NCI-H2107 treated with DMSO at 0.1 percent for 48 hours (cell line): Measurements from ENCODE around the gene CR1L.
"Not testable (repeated sequence)": the region's sequence is repeated elsewhere in the genome, so short reads cannot be mapped to it uniquely, and the experiment has no call there.

Source experiments
- DNase-seq: peaks from one replicate; lab custom pipeline; 2025; ENCODE audit not compliant: unreplicated experiment; lab: John Stamatoyannopoulos, UW

Gene CR1L

DNA sequence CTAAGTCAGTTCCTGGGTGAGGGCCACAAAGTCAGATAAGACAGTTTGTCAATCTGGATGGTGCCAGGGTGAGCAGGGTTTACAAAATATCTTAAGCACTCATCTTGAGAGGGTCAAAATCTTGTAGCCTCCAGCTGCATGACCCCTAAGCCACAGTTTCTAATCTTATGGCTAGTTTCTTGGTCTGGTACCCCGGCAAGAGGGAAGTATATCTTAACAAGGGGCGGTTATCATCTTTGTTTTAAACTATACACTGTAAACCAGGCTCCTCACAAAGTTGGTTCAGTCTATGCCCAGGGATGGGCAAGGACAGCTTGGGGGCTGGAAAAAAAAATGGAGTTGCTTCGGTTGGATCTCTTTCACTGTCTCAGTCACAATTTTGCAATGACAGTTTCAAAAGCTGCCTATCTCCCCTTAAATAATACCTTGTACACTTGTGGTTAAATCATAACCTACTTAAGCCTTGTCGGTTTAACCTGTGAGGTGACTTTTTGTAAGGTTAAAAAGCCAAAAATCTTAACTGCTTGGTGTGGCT is 99.1 kb downstream of the CR1L start:
- no peak for DNase-seq

DNA sequence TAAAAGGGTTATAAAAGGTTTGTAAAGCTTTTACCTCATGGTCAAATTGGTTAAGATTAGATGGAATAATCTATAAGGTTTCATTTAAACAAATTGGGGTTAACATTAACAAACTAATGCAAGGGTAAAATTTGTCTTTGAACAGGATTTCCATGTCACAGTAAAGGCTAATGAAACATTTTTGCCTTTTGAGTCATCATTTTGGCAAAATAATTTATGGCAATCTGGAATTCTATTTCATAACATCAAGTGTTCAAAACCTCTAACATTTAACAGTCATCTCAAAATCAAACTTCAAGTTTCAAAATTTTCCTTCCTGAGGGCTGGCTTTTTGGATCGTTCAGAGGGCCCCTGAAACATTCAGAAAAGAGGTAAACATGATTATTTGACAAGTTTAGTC is 100.4 kb downstream of the CR1L start:
- DNase-seq, result no peak

DNA sequence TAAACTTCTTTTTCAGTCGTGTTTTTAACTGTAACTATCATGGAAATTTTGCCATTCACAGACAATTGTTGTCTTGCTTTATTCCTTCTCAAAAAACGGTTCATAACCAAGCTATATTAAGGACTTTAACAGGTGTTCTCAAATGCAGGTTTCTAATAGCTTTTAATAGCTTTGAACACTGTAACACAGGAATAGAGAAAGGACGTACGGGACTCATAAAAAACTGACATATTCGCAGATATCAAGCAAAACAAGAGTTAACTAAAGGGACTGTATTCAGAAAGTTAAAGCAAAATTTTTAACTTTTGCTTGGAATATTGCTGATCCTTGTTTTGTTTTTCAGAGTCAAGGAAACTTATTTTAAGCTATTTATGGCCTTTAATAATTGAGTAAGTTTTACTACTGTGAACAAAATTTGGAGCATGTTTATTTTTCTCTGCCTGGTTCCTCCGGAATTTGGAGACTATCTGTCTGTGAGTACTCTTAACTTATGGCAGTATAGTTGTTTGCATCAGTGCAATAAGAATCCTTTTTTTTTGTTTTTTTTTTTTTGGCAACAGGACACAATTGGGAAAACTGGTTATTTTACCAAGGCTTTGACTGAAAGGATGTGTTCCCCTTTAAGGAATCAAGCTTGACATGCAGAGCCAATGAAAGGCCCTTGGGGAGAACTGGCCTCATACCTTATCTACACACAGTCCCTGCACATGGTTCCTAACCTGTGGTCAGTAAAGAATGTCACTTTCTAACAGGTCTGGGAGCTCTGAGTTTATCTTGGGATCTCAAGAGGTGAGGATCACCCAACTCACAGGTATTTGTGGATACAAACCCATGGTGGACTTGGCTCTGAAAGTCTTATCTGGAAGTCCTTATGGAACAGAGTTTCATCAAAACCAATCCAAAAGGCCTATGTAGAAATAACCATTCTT is 101.2 kb downstream of the CR1L start:
- DNase-seq, result no peak

DNA sequence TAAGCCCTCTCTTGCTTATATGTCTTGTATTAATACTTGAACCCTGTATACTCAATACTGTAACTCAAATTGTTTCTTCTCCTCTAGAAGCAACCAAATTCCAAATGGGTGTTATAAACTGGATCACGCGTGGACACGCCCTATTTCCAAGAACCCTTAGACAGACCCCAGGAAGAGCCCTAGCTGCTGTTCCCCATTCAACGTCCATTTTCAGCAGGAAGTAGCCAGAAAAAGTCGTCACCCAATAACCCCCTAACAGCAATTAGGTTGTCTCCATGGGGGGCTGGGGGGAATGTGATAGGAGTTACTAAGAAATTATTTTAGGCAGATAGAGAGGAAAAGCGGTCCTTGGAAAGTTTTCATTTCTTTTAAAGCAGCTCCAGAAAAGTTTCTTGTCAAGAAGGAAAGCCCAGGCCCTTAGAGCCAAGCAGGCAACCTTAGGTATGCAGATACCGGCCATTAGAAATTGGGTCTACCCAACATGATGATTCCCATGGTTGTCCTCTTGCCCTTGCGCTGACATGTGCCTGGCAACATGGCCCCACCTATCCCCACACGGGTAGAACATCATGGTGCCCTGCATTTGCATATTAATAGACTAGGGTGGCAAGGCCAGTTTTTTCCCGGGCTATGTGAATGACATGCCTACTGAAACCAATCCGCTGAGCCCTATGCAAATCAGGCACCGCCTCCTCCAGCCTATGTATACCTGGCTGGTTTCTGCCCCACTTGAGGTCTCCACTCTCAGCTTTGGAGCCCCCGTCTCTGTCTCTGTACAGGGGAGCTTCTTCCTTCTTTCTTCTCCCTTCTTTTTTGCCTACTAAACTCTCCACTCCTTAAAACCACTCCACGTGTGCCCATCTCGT is 102.9 kb downstream of the CR1L start:
- no peak for DNase-seq

DNA sequence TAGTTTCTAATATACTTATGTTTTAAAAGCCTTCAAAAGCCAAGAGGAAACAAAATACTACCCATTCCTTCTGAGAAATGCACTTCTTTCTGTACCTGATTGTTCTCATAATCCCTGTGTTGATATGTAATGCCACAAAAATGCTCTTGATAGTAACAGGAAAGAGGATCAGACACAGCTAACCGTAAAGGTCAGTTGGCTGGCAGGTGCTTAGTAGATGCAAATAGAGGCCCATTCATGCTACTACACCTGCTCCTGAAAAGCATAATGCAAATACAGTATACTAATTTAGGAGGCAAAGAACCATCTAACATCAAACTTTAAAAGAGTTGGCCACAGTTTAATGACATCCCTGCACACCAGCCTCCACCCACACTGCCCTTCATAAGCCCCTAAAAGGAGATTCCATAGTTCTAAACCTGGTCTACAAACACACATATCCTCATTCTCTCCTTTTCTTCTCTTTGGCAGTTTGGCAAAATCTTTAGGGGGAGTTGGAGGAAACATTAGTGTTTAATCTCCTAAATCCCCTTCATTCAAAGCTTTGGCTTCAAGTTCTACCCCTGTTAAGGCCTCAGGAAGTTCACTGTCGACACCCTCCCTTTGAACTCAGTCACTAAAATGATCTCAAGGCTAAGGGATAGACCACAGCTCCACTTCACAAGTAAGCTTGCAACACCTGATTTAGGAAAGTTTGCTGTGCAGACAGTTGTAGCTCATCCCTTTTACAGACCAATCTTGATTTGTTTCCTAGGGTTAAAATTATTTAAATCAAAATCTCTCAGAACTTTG is 104.0 kb downstream of the CR1L start:
- peak; percentile 98 for DNase-seq

DNA sequence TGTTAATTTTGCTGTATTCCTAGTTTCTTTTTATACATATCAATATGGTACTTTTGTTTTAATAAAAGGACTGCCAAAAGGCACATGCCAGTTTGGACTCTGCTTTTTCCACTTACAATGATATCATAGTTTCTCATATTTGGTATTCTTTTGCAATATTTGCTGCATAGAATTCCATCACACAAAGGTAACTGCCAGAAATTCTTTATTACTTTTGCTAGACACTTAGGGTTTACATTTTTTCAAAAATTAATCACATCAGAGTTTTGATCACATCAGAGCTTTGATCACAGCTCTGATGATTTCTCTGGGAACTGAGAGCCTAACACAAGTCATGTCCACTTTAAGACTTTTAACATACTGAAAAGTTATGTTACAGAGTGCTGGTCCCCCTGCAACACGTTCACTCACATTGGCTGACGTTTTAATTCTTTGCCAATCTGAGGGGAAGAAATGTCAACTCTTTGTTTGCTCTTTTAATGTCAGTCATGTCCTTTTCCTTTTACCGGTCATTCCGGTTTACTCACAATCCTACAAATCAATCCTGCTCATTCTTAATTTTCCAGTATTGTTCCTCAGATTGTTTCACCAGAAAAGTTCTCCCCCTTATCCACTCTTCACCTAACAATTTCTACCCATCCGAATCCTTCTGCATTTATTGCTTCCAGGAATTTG is 105.8 kb downstream of the CR1L start:
- no peak for DNase-seq

DNA sequence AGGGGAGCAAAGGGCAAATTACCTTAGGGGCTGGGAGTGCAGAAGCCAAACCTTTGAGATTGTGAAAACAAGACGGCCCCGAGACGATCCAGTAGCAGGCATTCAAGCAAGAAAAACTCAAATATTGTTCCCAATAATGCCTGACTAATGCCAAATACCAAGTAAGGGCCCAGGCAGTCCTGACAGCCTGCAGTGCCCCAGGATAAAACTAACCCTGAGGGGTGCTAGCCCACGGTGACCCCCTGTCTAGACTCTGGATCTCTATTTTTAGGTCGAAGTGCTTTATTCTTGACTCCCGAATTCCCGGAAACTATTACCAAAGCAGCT is 106.5 kb downstream of the CR1L start:
- DNase-seq, result not testable (repeated sequence)

DNA sequence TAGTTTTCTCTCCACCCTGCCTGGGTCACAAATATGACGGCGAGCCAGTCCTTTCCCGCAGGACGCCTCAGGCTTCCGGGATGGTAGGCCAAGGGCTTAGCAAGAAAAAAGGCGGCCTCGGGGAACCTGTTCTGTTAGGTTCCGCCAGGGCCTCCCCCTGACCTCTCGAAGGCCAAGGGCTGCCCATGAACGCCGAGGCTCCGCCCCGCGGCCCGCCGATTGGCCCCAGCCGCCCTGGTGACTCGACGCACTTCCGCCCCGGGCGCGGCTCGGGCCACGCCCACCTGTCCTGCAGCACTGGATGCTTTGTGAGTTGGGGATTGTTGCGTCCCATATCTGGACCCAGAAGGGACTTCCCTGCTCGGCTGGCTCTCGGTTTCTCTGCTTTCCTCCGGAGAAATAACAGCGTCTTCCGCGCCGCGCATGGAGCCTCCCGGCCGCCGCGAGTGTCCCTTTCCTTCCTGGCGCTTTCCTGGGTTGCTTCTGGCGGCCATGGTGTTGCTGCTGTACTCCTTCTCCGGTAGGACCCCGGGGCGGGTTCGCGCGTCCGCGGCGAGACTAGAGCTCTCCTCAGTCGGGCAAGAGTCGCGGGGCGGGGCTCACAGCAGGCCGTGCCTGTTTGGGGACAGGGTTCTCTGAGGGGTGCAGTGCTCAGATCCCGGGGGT is 107.0 kb downstream of the CR1L start, which contains the start of gene CD46:
CD46 (plus strand) TSS at position 265 of the 666 bp plus-strand sequence; CDS start at position 424, 159 bp downstream.
- DNase-seq, result peak; percentile 91

DNA sequence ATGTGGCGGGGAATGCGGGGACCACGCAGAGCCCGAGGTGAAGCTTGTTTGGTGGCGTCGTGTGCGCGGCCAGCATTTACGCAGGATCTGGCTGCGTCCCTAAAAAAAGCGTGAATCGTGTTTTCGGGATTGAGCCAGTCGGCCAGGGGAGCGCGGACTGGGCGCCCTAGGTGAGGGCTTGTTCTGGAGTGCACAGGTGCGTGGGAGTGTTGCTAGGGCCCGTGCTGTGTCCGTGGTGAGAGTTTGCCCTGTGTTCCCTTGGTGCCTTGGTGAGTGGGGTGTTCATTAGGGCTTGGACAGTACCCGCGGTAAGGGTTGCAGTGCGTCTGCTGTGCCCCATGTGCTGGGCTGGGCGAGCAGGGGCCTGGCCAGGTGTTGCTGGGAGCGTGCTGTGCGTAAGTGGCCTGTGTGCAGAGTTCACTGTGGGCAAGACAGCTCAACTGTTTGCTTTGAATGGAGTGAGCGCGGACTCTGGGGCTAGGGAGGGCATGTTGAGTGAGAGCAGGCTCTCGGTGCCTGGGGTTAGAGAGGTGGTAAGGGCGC is 107.6 kb downstream of the CR1L start:
- DNase-seq, result peak; percentile 13

DNA sequence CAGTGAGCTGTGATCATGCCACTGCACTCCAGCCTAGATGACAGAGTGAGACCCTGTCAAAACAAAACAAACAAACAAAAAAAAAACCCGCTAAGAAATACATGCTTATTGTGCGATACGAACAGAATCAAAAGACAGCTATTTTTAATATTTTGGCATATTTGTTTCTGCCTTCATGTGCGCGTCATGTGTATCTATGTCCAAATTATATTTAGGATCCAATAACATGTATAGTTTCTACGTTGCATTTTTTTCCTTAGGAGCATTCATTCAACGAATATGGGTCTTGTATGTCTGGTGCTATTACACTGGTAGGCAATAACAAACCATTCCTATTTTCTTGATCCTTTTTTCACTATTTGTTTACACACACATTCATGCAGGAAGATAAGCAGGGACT is 108.7 kb downstream of the CR1L start:
- no peak for DNase-seq

DNA sequence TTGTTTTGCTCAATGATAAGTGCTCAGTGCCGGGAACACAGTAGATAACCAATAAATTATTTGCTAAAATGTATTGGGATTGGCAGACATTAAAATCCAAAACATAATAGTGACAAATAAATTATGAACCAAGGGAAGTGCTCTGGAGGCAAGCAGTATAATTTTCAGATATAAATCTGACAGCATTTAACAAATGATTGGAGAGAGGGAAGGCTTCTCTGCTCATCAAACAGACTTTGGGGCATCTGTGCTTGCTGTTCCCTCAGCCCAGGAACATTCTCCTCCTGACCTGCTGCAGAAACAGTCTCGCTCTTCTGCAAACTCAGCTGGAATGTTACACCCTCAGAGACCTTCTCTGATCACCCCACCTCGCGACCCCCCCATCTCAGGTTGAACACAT is 109.1 kb downstream of the CR1L start:
- no peak for DNase-seq

DNA sequence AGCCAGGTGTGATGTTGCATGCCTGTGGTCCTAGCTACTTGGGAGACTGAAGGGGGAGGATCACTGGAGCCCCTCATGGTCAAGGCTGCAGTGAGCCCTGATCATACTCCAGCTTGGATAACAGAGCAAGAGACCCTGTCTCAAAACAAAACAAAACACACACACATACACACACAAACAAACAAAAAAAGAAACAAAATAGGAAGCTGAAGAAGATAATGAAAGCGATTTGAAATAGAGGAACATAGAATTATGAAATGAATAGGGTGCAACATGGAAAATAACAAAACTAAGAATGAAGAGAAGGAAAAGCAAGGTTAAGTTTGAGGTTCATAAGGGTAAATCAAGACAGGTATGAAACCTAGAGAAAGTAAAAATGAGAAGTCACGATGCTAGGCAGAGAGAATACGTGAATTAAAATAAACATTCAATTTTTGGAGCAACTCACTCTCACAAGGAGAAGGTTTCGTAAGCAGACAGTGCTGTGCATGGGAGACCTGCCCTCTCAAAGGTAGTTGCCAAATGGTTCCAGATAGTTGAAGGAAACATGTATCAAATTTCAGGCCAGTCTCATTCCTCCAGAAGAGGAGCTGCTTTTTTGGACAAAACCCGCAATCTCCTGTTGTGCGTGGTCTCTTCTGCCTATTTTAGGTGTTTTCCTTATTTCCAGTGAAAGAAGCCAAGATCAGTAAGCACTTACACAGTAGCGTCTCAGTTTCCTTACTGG is 110.2 kb downstream of the CR1L start:
- peak; percentile 24 for DNase-seq

DNA sequence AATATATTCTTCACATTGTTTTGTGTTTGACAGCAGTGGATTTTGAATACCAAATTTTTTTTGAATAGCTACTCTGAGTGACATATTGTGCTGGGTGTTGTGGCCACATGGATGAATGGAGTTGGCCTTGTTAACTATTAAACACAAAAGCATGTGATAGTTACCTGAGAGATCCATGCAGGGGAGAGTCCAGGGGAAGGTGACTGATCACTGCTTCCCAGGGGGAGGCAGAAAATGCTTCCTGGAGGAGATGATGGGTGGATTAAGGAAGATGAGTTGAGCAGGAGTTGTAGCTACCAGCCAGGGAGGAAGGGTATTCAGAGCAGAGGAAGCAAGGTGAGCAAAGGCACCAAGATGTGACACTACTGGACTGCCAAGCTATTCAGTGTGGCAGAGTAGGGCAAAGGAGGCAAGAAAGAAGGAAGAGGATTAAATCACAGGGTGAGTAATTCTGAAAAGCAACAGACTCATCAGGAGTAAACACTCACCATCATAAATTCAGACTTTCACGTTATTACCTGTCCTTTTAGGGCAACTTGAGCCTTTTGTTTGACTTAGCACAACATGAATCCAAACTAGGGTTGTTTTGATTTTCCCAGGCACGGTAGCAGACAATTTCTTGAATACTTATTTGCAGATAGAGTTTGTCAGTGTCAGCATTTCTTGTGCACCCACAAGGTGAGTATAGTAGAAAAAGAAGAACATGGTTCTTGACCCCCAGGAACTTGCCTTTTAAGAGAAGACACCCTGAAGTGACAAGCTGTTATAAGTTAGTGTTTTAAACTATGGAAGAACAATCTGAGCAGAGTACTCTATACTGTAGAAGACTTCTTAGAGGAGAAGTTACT is 111.1 kb downstream of the CR1L start:
- no peak for DNase-seq

DNA sequence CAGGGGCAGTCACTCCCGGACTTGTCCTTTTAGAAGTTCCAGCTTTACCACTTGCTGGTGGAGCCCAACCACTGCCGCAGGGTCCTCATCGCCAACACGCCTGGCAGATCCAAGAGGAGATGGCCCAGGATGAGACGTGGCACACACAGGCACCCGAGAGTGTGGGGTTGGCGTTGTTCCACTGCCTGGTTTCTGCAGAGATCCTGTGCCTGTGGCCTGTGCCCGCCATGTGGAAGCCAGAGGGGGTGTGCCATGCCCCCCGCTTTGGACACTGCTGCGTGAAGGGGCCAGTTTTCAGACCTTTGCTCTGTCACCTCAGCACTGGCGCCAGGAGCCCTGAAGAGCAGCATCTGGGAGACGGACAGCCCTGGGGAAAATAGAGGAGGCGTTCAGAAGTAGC is 117.7 kb downstream of the CR1L start:
- DNase-seq, result no peak

DNA sequence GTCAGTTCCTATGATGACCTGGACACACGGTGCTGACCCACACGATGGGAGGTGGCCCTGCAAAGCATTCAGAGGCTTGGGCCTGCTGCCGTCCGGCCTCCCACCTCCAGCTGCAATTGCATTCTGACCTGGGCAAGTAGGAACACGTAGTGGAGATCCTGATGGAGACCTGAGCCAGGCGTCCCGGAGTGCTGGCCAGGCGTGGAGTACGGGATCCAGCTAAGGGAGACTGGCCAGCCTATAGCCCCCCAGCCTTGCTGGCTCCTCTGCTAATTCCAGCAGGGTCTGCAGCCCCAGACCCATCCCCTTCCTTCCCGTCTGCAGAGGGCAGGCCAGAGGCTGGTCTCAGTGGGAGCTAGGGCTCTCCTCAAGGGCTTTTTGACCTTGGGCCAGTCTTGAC is 118.2 kb downstream of the CR1L start:
- no peak for DNase-seq

DNA sequence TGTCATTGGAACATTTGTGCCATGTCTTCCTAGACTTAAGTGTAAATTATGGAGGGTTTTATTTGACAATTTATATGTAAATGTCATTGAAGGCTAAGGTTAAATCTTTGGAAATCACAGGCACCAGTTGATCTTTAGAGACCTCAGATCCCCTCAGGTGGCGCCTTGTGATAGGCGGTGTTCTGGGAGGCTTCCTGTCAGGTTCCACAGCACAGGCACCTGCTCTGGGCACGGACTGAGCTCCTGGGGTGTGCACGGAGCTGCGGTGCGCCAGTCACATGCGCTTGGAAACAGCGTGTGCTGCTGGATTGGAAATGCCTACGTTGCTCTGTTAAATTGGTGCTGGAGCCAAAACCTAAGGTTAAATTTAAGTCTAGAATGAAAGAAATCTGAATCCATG is 119.0 kb downstream of the CR1L start:
- no peak for DNase-seq

DNA sequence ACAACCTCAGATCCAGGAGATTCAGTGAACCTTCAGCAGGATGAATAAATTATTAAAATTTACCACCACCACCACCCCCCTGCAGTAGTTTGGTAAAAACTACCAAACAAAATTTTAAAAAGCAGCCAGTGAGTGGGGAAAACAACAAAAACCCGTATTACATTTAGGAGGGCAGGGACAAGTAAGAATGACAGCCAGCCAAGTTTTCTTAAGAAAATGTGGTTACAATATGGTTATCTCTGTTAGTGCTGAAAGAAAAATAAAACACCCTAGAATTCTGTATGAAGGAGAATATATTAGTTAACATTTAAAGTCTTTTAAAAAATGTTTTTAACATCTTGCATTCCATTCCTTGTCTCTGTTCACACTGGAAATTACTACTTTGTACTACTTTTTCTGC is 121.6 kb downstream of the CR1L start:
- DNase-seq, result no peak

DNA sequence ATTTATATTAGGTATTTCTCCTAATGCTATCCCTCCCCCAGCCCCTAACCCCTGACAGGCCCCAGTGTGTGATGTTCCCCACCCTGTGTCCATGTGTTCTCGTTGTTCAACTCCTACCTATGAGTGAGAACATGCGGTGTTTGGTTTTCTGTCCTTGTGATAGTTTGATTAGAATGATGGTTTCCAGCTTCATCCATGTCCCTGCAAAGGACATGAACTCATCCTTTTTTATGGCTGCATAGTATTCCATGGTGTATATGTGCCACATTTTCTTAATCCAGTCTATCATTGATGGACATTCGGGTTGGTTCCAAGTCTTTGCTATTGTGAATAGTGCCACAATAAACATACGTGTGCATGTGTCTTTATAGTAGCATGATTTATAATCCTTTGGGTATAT is 125.6 kb downstream of the CR1L start:
- not testable (repeated sequence) for DNase-seq
